ENCODE data around the gene FOXC1.
A peak's percentile ranks its signal among the peaks of the same experiment; 100 is the strongest.

The FOXC1 gene

DNA sequence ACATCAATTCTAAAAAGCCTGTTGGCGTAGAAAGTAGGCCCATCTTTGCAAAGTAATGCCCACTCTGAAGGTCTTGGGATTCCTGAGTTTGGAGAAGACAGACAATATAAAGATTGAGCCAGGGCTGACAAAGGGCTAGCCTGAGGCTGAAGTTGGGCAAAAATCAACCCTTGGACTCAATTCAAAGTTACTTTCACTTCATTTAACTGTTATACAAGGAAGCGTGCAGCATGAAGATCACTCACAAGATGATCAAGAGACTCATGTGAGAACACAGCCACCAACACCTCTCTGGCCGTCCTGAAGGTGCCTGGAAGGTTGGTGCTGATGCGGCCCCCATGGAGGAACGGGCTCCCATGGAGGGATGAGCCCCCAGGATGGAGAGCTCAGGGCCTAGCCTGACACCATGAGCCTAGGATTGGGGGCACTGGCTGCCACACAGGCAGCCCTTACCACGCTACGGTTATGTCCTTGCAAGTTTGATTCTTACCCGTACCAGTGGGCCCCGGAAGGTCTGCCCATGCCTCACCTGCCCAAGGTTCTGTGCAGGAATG is 26.6 kb downstream of the FOXC1 start:
- H3K27me3 ChIP-seq (ENCODE audit: insufficient read depth, poor library complexity, severe bottlenecking), result no peaks in the 10 kb centered on the region
- H3K4me3 ChIP-seq (ENCODE audit: severe bottlenecking), result no peak overlapping the region
- H3K36me3 ChIP-seq (ENCODE audit: low read depth), result no peaks in the 10 kb centered on the region
- H3K9me3 ChIP-seq (ENCODE audit: severe bottlenecking), result no peaks in the 10 kb centered on the region
- TF ChIP-seq, protein P1, sequence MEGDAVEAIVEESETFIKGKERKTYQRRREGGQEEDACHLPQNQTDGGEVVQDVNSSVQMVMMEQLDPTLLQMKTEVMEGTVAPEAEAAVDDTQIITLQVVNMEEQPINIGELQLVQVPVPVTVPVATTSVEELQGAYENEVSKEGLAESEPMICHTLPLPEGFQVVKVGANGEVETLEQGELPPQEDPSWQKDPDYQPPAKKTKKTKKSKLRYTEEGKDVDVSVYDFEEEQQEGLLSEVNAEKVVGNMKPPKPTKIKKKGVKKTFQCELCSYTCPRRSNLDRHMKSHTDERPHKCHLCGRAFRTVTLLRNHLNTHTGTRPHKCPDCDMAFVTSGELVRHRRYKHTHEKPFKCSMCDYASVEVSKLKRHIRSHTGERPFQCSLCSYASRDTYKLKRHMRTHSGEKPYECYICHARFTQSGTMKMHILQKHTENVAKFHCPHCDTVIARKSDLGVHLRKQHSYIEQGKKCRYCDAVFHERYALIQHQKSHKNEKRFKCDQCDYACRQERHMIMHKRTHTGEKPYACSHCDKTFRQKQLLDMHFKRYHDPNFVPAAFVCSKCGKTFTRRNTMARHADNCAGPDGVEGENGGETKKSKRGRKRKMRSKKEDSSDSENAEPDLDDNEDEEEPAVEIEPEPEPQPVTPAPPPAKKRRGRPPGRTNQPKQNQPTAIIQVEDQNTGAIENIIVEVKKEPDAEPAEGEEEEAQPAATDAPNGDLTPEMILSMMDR (IDR thresholded peaks at IDR 0.05; ENCODE audit: poor library complexity, severe bottlenecking), result no peak
- H3K4me1 ChIP-seq (ENCODE audit: insufficient read depth, poor library complexity, severe bottlenecking), result peaks cover 12% of the 10 kb centered on the region
- no peak for ATAC-seq (ENCODE audit: low read depth)
- peak overlapping the region; percentile 43 for H3K27ac ChIP-seq (ENCODE audit: poor library complexity, severe bottlenecking)
- DNase-seq (ENCODE audit: low spot score), result no peak

DNA sequence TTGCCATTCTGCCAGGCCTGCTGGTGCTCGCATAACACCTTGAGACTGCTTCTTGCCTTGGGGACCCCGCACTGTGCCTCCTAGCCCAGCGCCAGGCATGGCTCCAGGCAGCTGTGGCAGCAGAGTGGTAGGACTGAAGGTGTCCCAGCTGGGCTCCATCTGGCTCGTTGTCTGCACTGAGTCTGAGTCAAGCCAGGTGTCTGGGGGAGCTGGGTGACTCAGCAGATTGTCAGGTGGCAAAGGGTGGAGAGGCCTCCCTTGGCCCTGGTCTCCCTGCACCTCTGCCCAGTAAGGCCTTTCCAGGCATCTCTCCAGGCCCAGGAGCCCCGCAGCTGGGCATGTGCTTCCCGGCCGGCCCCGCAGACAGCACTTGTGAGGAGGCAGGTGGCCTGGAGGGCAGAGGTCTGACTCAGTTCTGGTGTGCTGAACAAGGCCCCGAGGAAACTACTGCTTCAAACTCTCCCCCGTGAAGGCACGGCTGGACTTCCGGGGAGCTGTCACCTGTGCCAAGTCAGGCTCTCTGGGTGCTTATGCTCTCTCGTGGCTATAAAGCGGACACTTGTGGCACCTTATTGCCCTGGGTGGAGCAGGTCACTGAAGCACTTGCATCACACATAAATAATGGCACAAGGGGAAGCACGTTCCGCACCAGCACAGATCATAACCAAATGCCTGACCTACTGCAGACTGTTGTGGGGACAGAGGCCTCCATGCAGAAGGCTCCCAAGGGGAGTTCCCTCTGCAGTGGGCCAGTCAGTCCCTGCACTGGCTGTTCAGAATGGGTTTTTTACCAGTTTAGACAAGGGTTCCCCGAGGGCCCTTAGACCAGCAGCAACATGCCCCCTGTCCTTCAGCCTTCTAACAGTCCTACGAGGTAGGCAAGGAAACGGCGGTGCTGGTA is 27.5 kb downstream of the FOXC1 start:
- H3K27me3 ChIP-seq (ENCODE audit: insufficient read depth, poor library complexity, severe bottlenecking), result no peaks in the 10 kb centered on the region
- H3K4me3 ChIP-seq (ENCODE audit: severe bottlenecking), result no peak overlapping the region
- ATAC-seq (ENCODE audit: low read depth), result peak; percentile 93
- H3K27ac ChIP-seq (ENCODE audit: poor library complexity, severe bottlenecking), result peak overlapping the region; percentile 43
- no peaks in the 10 kb centered on the region for H3K9me3 ChIP-seq (ENCODE audit: severe bottlenecking)
- peak; percentile 82 for DNase-seq (ENCODE audit: low spot score)
- H3K4me1 ChIP-seq (ENCODE audit: insufficient read depth, poor library complexity, severe bottlenecking), result peaks cover 18% of the 10 kb centered on the region
- TF ChIP-seq, protein P1 (IDR thresholded peaks at IDR 0.05; ENCODE audit: poor library complexity, severe bottlenecking), result no peak
- H3K36me3 ChIP-seq (ENCODE audit: low read depth), result no peaks in the 10 kb centered on the region

DNA sequence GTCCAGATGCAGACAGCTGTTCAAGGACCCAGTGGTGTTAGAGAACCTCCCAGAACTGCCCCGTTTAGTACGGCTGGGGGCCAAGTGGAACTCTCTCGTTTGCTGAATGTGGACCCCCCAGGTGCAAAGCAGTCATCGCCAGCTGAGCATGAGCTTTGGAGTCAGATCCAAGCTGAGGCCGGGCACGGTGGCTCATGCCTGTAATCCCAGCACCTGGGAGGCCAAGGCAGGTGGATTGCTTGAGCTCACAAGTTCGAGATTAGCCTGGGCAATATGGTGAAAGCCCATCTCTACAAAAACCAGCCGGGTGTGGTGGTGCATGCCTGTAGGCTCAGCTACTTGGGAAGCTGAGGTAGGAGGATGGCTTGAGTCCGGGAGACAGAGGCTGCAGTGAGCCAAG is 29.7 kb downstream of the FOXC1 start:
- H3K4me3 ChIP-seq (ENCODE audit: severe bottlenecking), result no peak overlapping the region
- DNase-seq (ENCODE audit: low spot score), result no peak
- no peak overlapping the region for H3K27ac ChIP-seq (ENCODE audit: poor library complexity, severe bottlenecking)
- ATAC-seq (ENCODE audit: low read depth), result no peak
- no peaks in the 10 kb centered on the region for H3K9me3 ChIP-seq (ENCODE audit: severe bottlenecking)
- no peaks in the 10 kb centered on the region for H3K36me3 ChIP-seq (ENCODE audit: low read depth)
- H3K27me3 ChIP-seq (ENCODE audit: insufficient read depth, poor library complexity, severe bottlenecking), result no peaks in the 10 kb centered on the region
- TF ChIP-seq, protein P1 (IDR thresholded peaks at IDR 0.05; ENCODE audit: poor library complexity, severe bottlenecking), result no peak
- H3K4me1 ChIP-seq (ENCODE audit: insufficient read depth, poor library complexity, severe bottlenecking), result peaks cover 18% of the 10 kb centered on the region

DNA sequence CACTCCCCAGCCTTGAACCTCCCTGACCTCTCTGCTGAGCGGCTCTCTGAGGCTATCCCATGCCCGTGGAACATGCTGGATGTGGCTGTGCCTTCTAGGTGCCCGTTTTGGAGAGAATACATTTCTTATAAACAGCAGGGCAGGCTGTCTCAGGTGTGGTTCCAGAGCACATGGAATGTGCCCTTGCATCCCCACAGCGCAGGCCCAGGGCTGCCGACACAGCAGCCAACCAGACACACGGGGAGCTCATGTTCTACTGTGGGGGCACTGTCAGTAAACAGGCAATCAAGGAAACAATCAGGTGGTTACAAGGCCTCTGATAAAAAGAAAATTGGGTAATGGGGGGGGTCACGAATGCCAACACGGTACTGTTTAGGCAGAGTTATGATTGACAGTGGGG is 30.8 kb downstream of the FOXC1 start:
- ATAC-seq (ENCODE audit: low read depth) (no peak), DNase-seq (ENCODE audit: low spot score) (no peak)
- peaks cover 18% of the 10 kb centered on the region for H3K4me1 ChIP-seq (ENCODE audit: insufficient read depth, poor library complexity, severe bottlenecking)
- H3K4me3 ChIP-seq (ENCODE audit: severe bottlenecking), result no peak overlapping the region
- H3K27ac ChIP-seq (ENCODE audit: poor library complexity, severe bottlenecking), result no peak overlapping the region
- no peaks in the 10 kb centered on the region for H3K9me3 ChIP-seq (ENCODE audit: severe bottlenecking)
- no peaks in the 10 kb centered on the region for H3K36me3 ChIP-seq (ENCODE audit: low read depth)
- no peaks in the 10 kb centered on the region for H3K27me3 ChIP-seq (ENCODE audit: insufficient read depth, poor library complexity, severe bottlenecking)
- TF ChIP-seq, protein P1 (IDR thresholded peaks at IDR 0.05; ENCODE audit: poor library complexity, severe bottlenecking), result no peak
